HepG2 (cell line): ENCODE data around the gene SLC23A2. TPM values are rescaled to one million over a fixed set of nuclear protein-coding genes. Genes with fewer than 3 reads are reported as not detected.
A peak's percentile ranks its signal among the peaks of the same experiment; 100 is the strongest.

Experiments used
- BRD4 ChIP-seq: sonication (generic); formaldehyde crosslinking; IDR thresholded peaks from 2 replicates; pipeline ENCODE4 v1.4.0; 2020; ENCODE audit warnings: missing genetic modification reagents
- ERF ChIP-seq: IDR thresholded peaks from 2 replicates; pipeline ENCODE4 v1.6.1; 2018; ENCODE audit warnings: missing biosample characterization, missing genetic modification reagents
- HDAC1 ChIP-seq: sonication (generic); formaldehyde crosslinking; IDR thresholded peaks from 2 replicates; pipeline ENCODE4 v1.5.1; 2020; ENCODE audit warnings: mild to moderate bottlenecking, missing genetic modification reagents
- KAT7 ChIP-seq: IDR thresholded peaks from 2 replicates; pipeline ENCODE4 v1.6.1; 2018; ENCODE audit warnings: borderline replicate concordance, missing compliant biosample characterization
- NAIF1 ChIP-seq: sonication (generic); formaldehyde crosslinking; IDR thresholded peaks from 2 replicates; pipeline ENCODE4 v1.5.0; 2020; ENCODE audit warnings: mild to moderate bottlenecking, missing genetic modification reagents, borderline replicate concordance
- NFRKB ChIP-seq: fragments of 450-650 bp; IDR thresholded peaks from 2 replicates; pipeline ENCODE4 v1.6.1; 2017
- NKX3-1 ChIP-seq: sonication (generic); formaldehyde crosslinking; IDR thresholded peaks from 2 replicates; pipeline ENCODE4 v1.5.0; 2020; ENCODE audit warnings: missing genetic modification reagents
- ZFP36 ChIP-seq: fragments of 150-350 bp; IDR thresholded peaks from 2 replicates; pipeline ENCODE4 v1.6.1; 2018; ENCODE audit warnings: borderline replicate concordance, low read length, low read depth; ENCODE audit not compliant: partially characterized antibody
- ZFP41 ChIP-seq: sonication (generic); formaldehyde crosslinking; IDR thresholded peaks from 2 replicates; pipeline ENCODE4 v1.4.0; 2020; ENCODE audit warnings: mild to moderate bottlenecking, missing genetic modification reagents, borderline replicate concordance
- ZMYM3 ChIP-seq: sonication (generic); formaldehyde crosslinking; IDR thresholded peaks from 2 replicates; pipeline ENCODE4 v1.5.1; 2020; ENCODE audit warnings: mild to moderate bottlenecking, missing genetic modification reagents
- ZNF264 ChIP-seq: sonication (generic); formaldehyde crosslinking; IDR thresholded peaks from 2 replicates; pipeline ENCODE4 v1.4.0; 2020; ENCODE audit warnings: missing genetic modification reagents
- ZNF296 ChIP-seq: sonication (generic); formaldehyde crosslinking; conservative IDR thresholded peaks from 2 replicates; pipeline ENCODE4 v1.5.0; 2020; ENCODE audit warnings: mild to moderate bottlenecking, missing genetic modification reagents
- ZNF670 ChIP-seq: sonication (generic); formaldehyde crosslinking; IDR thresholded peaks from 2 replicates; pipeline ENCODE4 v1.8.0; 2022; ENCODE audit warnings: mild to moderate bottlenecking, missing genetic modification reagents, borderline replicate concordance
- ZNF768 ChIP-seq: sonication (generic); formaldehyde crosslinking; IDR thresholded peaks from 2 replicates; pipeline ENCODE4 v1.4.0; 2020; ENCODE audit warnings: missing genetic modification reagents
- ZNF841 ChIP-seq: sonication (generic); formaldehyde crosslinking; IDR thresholded peaks from 2 replicates; pipeline ENCODE4 v1.8.1; 2023; ENCODE audit warnings: missing genetic modification reagents, borderline replicate concordance
- polyA plus RNA-seq, 8 experiments: library from polyadenylated mRNA; depleted of rRNA in 3 of 8; stranded (reverse) in 7 of 8; unstranded in 1 of 8; fragments of >200 nt; fragmentation: Illumina TruSeq in 4 of 8; extraction: Trizol in 4 of 8; gene quantifications; 2 replicates each; pipeline versions ENCODE4 v1.2.1 to v1.2.3, GENCODE V29; 2011 to 2016; ENCODE audit warnings: low read depth in 4 of 8, missing spikeins in 1 of 8, mixed read lengths in 1 of 8; ENCODE audit not compliant: insufficient read depth in 1 of 8
- total RNA-seq, 5 experiments: library from RNA; depleted of rRNA; stranded (reverse); fragments of >200 nt; fragmentation: Illumina TruSeq; extraction: Trizol; gene quantifications; 2 replicates each; pipeline ENCODE4 v1.2.3, GENCODE V29; 2016; ENCODE audit warnings: low read depth in 1 of 5
- TF ChIP-seq, protein P1 (sequence below): IDR thresholded peaks from 2 replicates; pipeline ENCODE4 v1.6.1; 2016; ENCODE audit warnings: low read depth, control low read depth
- TF ChIP-seq, protein P2 (sequence below): IDR thresholded peaks from 2 replicates; pipeline ENCODE4 v1.6.1; 2016; ENCODE audit warnings: low read depth, borderline replicate concordance
- TF ChIP-seq, protein P3 (sequence below): sonication (generic); formaldehyde crosslinking; IDR thresholded peaks from 2 replicates; pipeline ENCODE4 v1.8.0; 2022; ENCODE audit warnings: missing genetic modification reagents, mild to moderate bottlenecking, borderline replicate concordance
- TF ChIP-seq, protein P4 (sequence below): sonication (generic); formaldehyde crosslinking; IDR thresholded peaks from 2 replicates; pipeline ENCODE4 v1.5.1; 2020; ENCODE audit warnings: missing genetic modification reagents, mild to moderate bottlenecking, borderline replicate concordance
- TF ChIP-seq, protein P5 (sequence below): sonication (generic); formaldehyde crosslinking; IDR thresholded peaks from 2 replicates; pipeline ENCODE4 v1.5.0; 2020; ENCODE audit warnings: mild to moderate bottlenecking, missing genetic modification reagents
- TF ChIP-seq, protein P6 (sequence below): sonication (generic); formaldehyde crosslinking; IDR thresholded peaks from 2 replicates; pipeline ENCODE4 v1.8.1; 2023; ENCODE audit warnings: missing genetic modification reagents, mild to moderate bottlenecking, borderline replicate concordance

The SLC23A2 gene
- total and polyA plus RNA-seq, 2 of the 13 experiments (the other 11 are each of a cell fraction or from before 2014, with no cell fraction given), result 42.2 to 51.2 TPM

DNA sequence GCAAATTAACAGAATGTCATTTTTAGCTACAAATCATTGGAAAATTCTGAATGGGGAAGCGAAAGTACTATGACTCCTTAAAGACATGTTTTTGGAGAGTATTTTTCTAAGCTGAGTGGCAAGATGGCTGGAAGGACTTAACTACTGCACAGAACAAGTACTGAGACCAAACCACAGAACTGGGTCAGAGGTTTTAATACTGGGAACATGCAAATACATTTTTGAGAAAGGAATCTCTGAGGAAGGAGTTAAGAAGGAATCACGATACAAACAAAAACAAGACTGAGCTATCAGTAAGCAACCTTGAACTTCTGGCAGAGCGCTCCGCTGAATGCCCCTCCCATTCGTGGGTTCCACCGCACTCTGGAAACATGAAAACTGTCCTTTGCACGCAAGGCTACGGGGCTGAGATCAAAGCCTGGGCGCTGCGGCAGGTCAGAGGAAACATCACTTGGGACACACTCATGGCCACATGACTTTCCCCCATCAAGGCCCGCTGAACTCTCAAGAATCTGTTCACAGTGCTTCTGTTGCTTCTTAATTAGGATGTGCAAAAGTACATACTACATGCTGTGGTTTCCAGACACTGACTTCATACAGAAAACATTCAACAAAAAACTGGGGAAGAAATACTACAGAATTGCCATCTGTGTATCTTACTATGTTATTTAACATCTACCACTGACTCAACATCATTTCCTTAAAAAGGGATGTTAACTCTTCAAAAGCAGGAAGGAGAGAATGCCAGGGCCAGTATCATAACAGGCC lies 27.8 kb downstream of the SLC23A2 start (continued):
- TF ChIP-seq, protein P1, sequence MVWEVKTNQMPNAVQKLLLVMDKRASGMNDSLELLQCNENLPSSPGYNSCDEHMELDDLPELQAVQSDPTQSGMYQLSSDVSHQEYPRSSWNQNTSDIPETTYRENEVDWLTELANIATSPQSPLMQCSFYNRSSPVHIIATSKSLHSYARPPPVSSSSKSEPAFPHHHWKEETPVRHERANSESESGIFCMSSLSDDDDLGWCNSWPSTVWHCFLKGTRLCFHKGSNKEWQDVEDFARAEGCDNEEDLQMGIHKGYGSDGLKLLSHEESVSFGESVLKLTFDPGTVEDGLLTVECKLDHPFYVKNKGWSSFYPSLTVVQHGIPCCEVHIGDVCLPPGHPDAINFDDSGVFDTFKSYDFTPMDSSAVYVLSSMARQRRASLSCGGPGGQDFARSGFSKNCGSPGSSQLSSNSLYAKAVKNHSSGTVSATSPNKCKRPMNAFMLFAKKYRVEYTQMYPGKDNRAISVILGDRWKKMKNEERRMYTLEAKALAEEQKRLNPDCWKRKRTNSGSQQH (CRISPR knock-in tag), result peak; percentile 84
- TF ChIP-seq BRD4 (peak; percentile 73), ZFP41 (CRISPR knock-in tag) (0 out of 2 replicates have a peak, but pooled peaks have one; percentile 40), NKX3-1 (no peak), NFRKB (no peak), KAT7 (CRISPR knock-in tag) (peak; percentile 96), HDAC1 (CRISPR knock-in tag) (peak; percentile 97), ZNF768 (peak; percentile 55; the same call in 1 of the 2 replicates), ERF (CRISPR knock-in tag) (peak; percentile 98), ZNF264 (CRISPR knock-in tag) (peak; percentile 79; the same call in 1 of the 2 replicates), ZMYM3 (CRISPR knock-in tag) (peak; percentile 96), ZNF296 (CRISPR knock-in tag) (no peak), ZNF841 (CRISPR knock-in tag) (no peak), ZFP36 (no peak), NAIF1 (CRISPR knock-in tag) (no peak), ZNF670 (CRISPR knock-in tag) (peak; percentile 85; the same call in 1 of the 2 replicates)
- TF ChIP-seq, protein P2, sequence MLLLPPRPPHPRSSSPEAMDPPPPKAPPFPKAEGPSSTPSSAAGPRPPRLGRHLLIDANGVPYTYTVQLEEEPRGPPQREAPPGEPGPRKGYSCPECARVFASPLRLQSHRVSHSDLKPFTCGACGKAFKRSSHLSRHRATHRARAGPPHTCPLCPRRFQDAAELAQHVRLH (CRISPR knock-in tag), result peak; percentile 98; the same call in 1 of the 2 replicates
- TF ChIP-seq, protein P3, sequence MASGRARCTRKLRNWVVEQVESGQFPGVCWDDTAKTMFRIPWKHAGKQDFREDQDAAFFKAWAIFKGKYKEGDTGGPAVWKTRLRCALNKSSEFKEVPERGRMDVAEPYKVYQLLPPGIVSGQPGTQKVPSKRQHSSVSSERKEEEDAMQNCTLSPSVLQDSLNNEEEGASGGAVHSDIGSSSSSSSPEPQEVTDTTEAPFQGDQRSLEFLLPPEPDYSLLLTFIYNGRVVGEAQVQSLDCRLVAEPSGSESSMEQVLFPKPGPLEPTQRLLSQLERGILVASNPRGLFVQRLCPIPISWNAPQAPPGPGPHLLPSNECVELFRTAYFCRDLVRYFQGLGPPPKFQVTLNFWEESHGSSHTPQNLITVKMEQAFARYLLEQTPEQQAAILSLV, result peak; percentile 87
- TF ChIP-seq, protein P4, sequence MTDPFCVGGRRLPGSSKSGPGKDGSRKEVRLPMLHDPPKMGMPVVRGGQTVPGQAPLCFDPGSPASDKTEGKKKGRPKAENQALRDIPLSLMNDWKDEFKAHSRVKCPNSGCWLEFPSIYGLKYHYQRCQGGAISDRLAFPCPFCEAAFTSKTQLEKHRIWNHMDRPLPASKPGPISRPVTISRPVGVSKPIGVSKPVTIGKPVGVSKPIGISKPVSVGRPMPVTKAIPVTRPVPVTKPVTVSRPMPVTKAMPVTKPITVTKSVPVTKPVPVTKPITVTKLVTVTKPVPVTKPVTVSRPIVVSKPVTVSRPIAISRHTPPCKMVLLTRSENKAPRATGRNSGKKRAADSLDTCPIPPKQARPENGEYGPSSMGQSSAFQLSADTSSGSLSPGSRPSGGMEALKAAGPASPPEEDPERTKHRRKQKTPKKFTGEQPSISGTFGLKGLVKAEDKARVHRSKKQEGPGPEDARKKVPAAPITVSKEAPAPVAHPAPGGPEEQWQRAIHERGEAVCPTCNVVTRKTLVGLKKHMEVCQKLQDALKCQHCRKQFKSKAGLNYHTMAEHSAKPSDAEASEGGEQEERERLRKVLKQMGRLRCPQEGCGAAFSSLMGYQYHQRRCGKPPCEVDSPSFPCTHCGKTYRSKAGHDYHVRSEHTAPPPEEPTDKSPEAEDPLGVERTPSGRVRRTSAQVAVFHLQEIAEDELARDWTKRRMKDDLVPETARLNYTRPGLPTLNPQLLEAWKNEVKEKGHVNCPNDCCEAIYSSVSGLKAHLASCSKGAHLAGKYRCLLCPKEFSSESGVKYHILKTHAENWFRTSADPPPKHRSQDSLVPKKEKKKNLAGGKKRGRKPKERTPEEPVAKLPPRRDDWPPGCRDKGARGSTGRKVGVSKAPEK (CRISPR knock-in tag), result peak; percentile 87; the same call in 1 of the 2 replicates
- TF ChIP-seq, protein P5, sequence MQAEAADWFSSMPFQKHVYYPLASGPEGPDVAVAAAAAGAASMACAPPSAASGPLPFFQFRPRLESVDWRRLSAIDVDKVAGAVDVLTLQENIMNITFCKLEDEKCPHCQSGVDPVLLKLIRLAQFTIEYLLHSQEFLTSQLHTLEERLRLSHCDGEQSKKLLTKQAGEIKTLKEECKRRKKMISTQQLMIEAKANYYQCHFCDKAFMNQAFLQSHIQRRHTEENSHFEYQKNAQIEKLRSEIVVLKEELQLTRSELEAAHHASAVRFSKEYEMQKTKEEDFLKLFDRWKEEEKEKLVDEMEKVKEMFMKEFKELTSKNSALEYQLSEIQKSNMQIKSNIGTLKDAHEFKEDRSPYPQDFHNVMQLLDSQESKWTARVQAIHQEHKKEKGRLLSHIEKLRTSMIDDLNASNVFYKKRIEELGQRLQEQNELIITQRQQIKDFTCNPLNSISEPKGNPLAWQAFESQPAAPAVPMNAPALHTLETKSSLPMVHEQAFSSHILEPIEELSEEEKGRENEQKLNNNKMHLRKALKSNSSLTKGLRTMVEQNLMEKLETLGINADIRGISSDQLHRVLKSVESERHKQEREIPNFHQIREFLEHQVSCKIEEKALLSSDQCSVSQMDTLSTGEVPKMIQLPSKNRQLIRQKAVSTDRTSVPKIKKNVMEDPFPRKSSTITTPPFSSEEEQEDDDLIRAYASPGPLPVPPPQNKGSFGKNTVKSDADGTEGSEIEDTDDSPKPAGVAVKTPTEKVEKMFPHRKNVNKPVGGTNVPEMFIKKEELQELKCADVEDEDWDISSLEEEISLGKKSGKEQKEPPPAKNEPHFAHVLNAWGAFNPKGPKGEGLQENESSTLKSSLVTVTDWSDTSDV (CRISPR knock-in tag), result no peak
- TF ChIP-seq, protein P6, sequence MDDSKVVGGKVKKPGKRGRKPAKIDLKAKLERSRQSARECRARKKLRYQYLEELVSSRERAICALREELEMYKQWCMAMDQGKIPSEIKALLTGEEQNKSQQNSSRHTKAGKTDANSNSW, result no peak
